IPS-20b (cell line): ENCODE results near the gene GOLGA6C.
"Not testable (repeated sequence)": the region's sequence is repeated elsewhere in the genome, so short reads cannot be mapped to it uniquely, and the experiment has no call there.

Experiments
- H3K27ac ChIP-seq: one replicate; pipeline ENCODE4 v1.5.1; 2013; ENCODE audit warnings: low read length
- H3K27me3 ChIP-seq: 2 replicates; pipeline ENCODE4 v1.6.1; 2013; ENCODE audit warnings: mild to moderate bottlenecking, low read length, inconsistent platforms; ENCODE audit not compliant: insufficient read depth
- H3K36me3 ChIP-seq: 2 replicates; pipeline ENCODE4 v1.6.1; 2013; ENCODE audit warnings: low read depth, mild to moderate bottlenecking, inconsistent platforms, low read length, moderate library complexity; ENCODE audit not compliant: insufficient read depth
- H3K4me1 ChIP-seq: 2 replicates; pipeline ENCODE4 v1.6.1; 2013; ENCODE audit warnings: mild to moderate bottlenecking, control low read depth, inconsistent platforms, low read length, moderate library complexity; ENCODE audit not compliant: insufficient read depth
- H3K4me3 ChIP-seq: 2 replicates; pipeline ENCODE4 v1.5.1; 2013; ENCODE audit warnings: mild to moderate bottlenecking, low read length, inconsistent platforms
- H3K9ac ChIP-seq: 2 replicates; pipeline ENCODE4 v1.6.1; 2013; ENCODE audit warnings: low read depth, mild to moderate bottlenecking, inconsistent platforms, low read length, moderate library complexity
- H3K9me3 ChIP-seq: 2 replicates; pipeline ENCODE4 v1.6.1; 2013; ENCODE audit warnings: mild to moderate bottlenecking, low read depth, low read length, inconsistent platforms; ENCODE audit not compliant: insufficient read depth

Gene GOLGA6C

DNA sequence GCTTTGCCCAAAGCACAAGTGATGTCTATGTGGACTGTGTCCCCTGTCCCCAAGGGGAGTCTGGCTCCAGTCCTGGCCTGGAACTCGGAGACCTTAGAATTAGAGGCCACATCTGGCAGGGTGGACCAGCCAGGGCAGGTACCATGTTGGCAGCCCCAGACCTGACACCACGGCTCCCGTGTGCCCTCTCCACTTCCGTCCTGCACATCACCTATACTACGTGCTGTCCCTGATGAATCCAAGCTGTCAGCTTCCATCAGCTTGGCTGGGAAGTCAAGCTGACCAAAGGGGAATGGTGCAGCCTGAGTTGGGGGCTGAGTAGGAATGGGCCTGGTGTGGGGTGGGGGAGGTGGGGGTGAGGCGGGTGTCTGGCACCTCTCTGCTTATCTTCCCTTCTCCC lies 41.1 kb upstream of the GOLGA6C start:
- Histone ChIP-seq H3K4me1 (no peaks in the 10 kb centered on the region; the same call in 1 of the 2 replicates), H3K27ac (no peak overlapping the region), H3K9ac (no peak overlapping the region), H3K27me3 (no peaks in the 10 kb centered on the region), H3K36me3 (peaks cover 13% of the 10 kb centered on the region), H3K4me3 (no peak overlapping the region), H3K9me3 (no peaks in the 10 kb centered on the region)

DNA sequence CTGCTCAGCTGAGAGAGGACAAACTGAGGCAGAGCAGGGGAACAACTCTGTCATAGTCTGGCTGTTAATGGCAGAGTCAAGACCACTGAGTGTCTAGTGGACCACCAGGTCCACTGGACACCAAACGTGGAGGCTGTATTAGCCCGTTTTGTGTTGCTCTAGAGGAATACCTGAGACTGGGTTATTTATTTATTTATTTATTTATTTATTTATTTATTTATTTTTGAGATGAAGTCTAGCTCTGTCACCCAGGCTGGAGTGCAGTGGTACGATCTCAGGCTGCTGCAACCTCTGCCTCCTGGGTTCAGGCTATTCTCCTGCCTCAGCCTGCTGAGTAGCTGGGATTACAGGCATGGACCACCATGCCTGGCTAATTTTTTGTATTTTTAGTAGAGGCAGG lies 40.6 kb upstream of the GOLGA6C start:
- not testable (repeated sequence) for H3K9me3 ChIP-seq, H3K27me3 ChIP-seq, H3K4me1 ChIP-seq, H3K4me3 ChIP-seq, H3K27ac ChIP-seq, H3K36me3 ChIP-seq, H3K9ac ChIP-seq

- not testable (repeated sequence) for H3K9ac ChIP-seq, H3K4me3 ChIP-seq, H3K4me1 ChIP-seq, H3K9me3 ChIP-seq, H3K36me3 ChIP-seq, H3K27ac ChIP-seq, H3K27me3 ChIP-seq
Measured at GRCh38 chr15:75219507-75219929, 38.6 kb upstream of the GOLGA6C start.

DNA sequence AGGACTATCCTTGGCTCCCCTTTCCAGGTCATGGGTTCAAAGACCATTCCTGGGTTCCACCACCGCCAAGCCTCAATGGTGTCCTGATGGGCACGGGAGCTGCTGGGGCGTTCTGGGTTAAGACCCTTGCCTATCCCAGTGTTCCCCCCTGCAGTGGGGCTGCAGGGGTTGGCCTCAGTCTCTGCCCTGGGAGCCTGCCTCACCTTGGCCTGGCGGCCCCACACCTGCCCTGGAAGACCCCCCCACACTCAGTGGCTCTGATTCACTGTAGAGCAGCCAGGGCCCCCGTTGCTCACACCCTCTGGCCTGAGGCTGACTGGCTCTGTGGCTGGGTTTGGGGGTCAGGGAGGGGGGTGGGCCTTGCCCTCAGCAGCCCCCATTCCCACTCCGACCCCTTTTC lies 34.4 kb upstream of the GOLGA6C start:
- H3K9me3 ChIP-seq = no peaks in the 10 kb centered on the region
- H3K4me1 ChIP-seq = no peaks in the 10 kb centered on the region
- no peaks in the 10 kb centered on the region for H3K36me3 ChIP-seq
- H3K4me3 ChIP-seq = no peak overlapping the region
- no peak overlapping the region for H3K9ac ChIP-seq
- H3K27me3 ChIP-seq = no peaks in the 10 kb centered on the region
- H3K27ac ChIP-seq = no peak overlapping the region

DNA sequence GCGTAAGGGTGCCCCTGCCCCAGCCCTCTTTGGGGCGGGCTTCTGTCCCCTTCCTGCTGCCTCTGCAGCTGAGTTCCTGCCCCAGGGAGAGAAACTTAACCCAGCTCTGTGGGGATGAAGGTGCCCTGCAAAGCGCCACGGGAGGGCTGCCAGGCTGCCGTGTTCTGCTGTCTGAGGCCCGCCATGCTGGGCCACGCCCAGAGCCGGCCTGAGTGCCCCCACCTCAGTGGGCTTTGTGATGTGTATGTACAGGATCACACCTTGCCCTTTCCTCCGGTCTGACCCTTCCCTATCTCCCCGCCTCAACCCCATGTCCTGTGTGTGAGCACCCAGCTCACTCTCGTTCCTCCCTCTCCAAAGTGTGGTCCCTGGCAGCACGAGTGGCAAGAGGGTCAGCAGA lies 33.9 kb upstream of the GOLGA6C start:
- Histone ChIP-seq H3K4me3 (no peak overlapping the region), H3K36me3 (no peaks in the 10 kb centered on the region), H3K9ac (no peak overlapping the region), H3K27me3 (no peaks in the 10 kb centered on the region), H3K4me1 (no peaks in the 10 kb centered on the region), H3K9me3 (no peaks in the 10 kb centered on the region), H3K27ac (no peak overlapping the region)

GRCh38 chr15:75225102-75225836 lies 32.9 kb upstream of the GOLGA6C start:
- not testable (repeated sequence) for H3K4me1 ChIP-seq, H3K9ac ChIP-seq, H3K27ac ChIP-seq, H3K9me3 ChIP-seq, H3K36me3 ChIP-seq, H3K4me3 ChIP-seq, H3K27me3 ChIP-seq

- H3K27me3 ChIP-seq = no peaks in the 10 kb centered on the region
- H3K4me1 ChIP-seq = no peaks in the 10 kb centered on the region; the same call in 1 of the 2 replicates
- no peak overlapping the region for H3K27ac ChIP-seq
- no peak overlapping the region for H3K9ac ChIP-seq
- no peaks in the 10 kb centered on the region for H3K36me3 ChIP-seq
- H3K9me3 ChIP-seq = no peaks in the 10 kb centered on the region
- no peak overlapping the region for H3K4me3 ChIP-seq
Measured at GRCh38 chr15:75225951-75226732, 32.0 kb upstream of the GOLGA6C start.

DNA sequence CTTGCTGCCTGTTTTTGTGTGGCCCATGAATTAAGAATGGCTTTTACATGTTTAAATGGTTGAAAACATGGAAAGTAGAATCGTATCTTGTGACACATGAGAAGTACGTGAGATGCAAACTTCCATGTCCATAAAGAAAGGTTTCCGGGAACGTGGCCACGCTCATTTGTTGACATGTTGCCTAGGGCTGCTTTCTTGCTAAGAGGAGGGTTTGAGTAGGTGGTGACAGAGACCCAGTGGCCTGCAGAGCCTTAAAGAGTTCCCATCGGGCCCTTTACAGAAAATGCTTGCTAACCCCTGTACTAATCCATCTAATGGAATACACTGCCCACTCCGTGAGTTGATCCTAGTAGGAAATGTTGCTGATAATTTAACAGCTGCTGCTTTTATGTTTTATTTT lies 31.0 kb upstream of the GOLGA6C start:
- H3K36me3 ChIP-seq, H3K9me3 ChIP-seq, H3K4me1 ChIP-seq, H3K27ac ChIP-seq, H3K27me3 ChIP-seq, H3K4me3 ChIP-seq, H3K9ac ChIP-seq: not testable (repeated sequence)

DNA sequence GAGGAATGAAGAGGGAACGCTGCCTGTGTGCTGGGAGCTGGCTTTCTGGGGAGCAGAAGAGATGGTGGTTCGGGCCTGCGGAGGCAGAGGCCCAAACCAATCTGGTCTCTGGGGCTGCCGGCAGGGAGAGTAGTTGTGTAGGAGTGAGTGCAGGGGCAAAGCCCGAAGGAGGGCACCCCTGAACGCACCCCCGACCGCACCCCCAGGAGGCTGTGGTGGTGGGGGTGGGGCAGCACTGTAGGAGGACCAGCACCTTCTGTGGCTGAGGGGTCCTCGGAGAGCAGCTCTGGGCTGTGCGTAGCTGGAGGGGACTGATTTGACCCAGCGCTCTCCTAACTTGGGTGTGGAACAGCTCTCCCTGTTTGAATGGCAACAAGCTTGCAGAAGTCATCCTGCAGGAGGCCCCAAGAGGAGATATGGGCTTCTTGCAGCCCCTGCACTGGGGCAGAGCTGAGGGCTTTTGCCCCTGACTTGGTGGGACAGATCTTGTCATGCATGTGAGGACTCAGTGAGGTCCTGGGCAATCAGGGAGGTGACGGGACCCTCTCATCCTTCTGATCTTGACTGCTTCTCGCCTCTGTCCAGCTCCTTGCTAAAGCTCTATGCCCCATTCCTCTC lies 30.4 kb upstream of the GOLGA6C start:
- Histone ChIP-seq H3K4me3 (no peak overlapping the region), H3K9ac (no peak overlapping the region), H3K27me3 (no peaks in the 10 kb centered on the region), H3K27ac (no peak overlapping the region), H3K36me3 (no peaks in the 10 kb centered on the region), H3K9me3 (no peaks in the 10 kb centered on the region), H3K4me1 (no peaks in the 10 kb centered on the region; the same call in 1 of the 2 replicates)

DNA sequence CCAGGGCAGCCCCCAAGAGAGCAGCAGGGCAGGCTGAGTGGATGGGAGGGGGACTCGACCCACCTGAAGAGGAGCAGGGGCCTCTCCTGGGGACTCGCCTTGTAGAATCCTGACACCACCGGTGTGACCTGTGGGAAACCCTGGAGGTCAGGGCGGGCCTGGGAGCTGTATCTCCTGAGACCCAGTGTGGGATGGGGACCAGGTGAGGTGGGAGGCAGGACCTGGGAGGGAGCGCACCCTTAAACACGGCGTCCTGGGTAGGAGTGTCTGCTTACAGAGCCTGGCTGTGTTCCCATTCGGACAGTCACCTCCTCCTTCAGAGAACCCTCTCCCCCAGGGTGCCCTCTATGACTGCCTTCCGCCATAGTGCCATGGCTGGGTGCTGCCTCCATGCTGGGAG lies 29.3 kb upstream of the GOLGA6C start:
- Histone ChIP-seq H3K9me3 (no peaks in the 10 kb centered on the region), H3K4me3 (no peak overlapping the region), H3K27ac (no peak overlapping the region), H3K36me3 (no peaks in the 10 kb centered on the region), H3K27me3 (no peaks in the 10 kb centered on the region), H3K9ac (no peak overlapping the region), H3K4me1 (no peaks in the 10 kb centered on the region; the same call in 1 of the 2 replicates)

DNA sequence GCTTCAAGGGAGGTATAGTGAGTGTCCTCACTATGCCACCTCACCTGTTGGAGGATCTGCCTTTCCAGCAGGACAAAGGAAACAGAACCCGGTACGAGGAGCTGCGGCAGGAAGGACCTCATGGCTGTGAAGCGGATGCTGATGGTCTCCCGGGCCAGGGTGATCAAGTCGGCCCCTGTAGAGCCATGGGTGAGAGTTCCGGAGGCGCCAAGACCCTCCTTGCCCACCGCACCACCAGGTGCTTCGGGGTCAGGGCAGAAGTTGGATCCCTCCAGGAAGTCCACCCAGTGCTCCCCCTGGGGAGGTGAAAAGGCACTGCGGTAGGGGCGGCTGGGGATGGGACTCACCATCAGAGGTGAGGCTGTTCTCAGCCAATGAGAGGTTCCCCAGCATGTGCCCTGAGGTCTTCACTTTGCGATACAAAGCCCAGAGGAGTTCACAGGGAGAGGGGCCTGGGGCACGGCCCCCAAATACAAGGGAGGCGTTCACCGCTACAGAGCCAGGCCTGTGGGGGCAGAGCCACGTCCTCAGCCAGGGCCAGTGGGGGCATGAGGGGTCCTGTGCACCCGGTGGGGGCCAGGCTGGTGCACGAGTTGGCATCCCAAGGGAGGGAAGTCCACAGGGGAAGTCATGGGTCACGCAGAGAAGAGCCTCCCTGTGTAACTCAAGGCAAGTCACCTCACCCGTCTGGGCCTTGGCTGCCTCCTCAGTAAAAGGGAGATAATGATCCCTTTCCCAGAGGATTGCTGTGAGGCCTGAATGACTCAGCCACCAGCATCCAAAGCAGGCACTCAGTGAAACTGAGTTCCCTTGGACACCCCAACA lies 28.7 kb upstream of the GOLGA6C start:
- H3K27me3 ChIP-seq = no peaks in the 10 kb centered on the region
- no peak overlapping the region for H3K9ac ChIP-seq
- H3K9me3 ChIP-seq = no peaks in the 10 kb centered on the region
- H3K4me1 ChIP-seq = no peaks in the 10 kb centered on the region; the same call in 1 of the 2 replicates
- no peaks in the 10 kb centered on the region for H3K36me3 ChIP-seq
- H3K27ac ChIP-seq = no peak overlapping the region
- H3K4me3 ChIP-seq = no peak overlapping the region
